ENCODE measurements around the gene SLTM.
"Not testable (repeated sequence)": the region's sequence is repeated elsewhere in the genome, so short reads cannot be mapped to it uniquely, and the experiment has no call there.

SLTM gene

GRCh38 chr15:58873267-58873666, 60.2 kb downstream of the SLTM start:
- no peak for DNase-seq

- no peak for DNase-seq
Measured at GRCh38 chr15:58870451-58870850, 63.0 kb downstream of the SLTM start.

GRCh38 chr15:58867926-58868325, 65.6 kb downstream of the SLTM start:
- no peak for DNase-seq

DNA sequence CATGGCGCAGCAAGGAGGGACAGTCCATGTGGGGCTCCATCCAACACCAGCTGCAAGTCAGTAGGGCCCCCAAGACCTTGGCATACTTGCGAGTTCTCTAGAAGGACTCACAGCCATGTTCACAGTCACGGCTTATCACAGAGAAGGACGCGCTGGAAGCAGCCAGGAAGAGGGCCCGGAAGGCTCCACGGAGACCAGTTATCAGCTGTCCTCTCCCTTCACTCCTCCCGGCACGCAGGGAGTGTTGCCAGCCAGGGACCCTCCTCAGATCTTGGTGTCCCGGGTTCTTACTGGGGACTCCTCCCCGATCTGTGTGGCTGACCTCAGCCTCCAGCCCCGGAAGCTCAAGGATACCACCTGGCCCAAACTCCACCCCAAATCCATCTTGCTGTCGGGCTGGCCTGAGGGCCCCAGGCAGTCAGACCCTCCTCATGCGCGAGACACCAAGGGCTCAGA, 68.0 kb downstream of the SLTM start:
- DNase-seq = no peak

DNA sequence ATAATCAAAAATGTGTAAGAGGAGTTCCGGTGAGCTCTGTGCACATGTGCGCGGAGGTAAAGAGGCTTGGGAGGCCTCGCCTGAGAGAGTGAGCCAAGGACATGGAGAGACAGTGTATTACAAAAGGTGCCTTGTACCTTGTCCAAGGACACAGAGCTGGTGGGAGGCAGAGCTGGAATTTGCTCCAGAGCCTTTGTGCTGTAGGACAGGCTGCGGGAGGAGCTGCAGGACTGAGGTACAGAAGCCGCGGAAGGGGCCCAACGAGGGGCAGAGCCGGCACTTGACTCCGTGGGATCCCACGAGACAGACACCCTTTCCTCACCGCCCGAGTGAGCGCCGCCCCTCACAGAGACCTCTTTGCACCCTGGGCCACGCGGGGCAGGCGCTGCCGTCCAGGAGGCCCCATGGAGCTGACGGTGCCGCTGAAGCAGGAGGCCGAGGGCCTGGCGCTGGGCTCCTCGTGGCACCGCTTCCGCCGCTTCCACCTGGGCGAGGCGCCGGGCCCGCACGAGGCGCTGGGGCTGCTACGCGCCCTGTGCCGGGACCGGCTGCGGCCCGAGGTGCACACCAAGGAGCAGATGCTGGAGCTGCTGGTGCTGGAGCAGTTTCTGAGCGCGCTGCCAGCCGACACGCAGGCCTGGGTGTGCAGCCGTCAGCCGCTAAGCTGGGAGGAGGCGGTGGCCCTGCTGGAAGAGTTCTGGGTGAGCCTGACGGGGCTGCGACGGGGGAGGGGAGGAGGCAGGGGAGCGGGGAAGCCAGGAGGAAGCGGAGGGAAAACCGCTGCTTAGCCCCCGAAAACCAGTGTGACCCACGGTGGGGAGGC, 68.7 kb downstream of the SLTM start:
- DNase-seq = no peak

GRCh38 chr15:58862326-58862725, 71.2 kb downstream of the SLTM start:
- no peak for DNase-seq

DNA sequence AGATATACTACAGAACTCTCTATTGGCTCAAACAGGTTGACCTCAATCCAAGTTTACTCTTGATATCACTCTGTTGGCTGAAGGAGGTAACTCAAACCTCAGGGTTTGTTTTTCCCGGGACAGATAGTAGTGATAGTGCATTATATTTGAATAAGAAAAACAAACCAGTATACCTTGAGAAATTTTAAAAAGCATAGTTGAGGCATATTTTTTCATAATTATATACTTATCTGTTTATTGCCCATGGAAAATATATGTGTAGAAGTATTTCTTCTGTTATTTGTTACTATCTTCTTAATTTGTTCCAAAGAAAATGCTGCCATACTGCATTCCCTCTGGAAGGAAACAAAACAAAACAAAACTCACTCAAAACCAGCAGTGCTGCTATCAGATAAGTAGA, 76.9 kb downstream of the SLTM start:
- not testable (repeated sequence) for DNase-seq

DNA sequence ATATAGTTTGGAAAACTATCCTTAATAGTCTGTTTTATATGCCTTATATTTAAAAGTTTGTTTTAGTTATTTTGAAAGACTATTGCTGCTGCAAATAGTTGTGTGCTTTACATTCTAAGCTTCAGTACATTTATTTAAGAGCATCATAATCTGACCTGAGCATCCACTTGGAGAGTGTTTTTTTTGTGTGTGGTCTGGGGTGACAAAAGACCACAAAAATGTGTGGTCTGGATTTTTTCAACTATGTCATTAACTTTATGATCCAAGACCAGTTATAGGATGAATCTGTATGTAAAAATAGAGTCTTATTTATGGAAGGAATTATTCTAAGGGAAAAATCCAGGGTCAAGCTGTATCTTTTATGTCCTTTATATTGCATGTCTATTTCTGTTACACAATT, 77.4 kb downstream of the SLTM start:
- no peak for DNase-seq

DNA sequence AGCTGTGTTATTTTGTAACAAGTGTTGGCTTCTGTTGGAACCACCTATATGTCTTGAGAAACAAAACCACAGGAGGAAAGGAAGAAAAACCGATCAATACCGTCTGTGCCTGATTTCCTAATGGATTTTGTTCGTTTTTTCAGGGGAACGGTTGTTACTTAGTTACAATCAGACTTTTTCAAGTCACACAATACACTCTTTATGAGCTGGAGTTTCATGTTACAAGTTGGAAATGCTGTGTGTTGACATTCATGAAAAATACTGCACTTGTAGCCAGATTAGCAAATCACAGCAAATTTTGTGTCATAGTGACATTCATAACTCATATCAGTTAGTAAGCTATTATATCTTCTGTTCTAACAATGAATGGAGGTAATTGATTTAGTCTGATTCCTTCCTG, 78.9 kb downstream of the SLTM start:
- DNase-seq = no peak

GRCh38 chr15:58852347-58852746, 81.1 kb downstream of the SLTM start:
- no peak for DNase-seq

DNA sequence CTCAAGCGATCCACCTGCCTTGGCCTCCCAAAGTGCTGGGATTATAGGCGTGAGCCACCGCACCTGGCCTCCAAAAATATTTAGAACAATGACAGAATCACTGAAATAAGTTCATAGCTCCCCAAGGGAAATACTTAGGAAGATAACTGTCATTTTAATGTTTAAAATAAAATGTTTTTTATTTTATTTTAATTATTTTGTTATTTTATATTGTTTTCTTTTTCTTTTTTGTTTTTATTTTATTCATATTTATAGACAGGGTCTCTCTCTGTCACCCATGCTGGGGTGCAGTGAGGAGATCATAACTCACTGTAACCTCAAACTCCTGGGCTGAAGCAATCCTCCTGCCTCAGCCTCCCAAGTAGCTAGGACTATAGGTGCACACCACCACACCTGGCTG, 82.3 kb downstream of the SLTM start:
- not testable (repeated sequence) for DNase-seq

GRCh38 chr15:58842713-58843396, 90.6 kb downstream of the SLTM start:
- no peak for DNase-seq

DNA sequence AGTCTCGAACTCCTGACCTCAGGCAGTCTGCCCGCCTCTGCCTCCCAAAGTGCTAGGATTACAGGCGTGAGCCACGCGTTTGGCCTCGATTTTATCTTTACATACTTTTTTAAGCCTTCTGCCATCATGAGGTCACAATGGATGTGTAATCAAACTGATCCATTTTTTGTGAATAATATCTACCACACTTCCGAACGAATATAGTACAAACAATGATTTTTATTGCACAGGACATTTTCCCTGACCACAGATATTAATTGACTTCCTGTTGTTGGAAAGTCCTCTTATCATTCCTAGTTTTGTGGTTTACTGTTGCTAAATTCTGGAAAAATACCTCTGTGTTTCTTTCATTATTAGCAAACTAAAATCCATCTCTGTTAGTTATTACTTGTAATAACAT, 93.4 kb downstream of the SLTM start:
- no peak for DNase-seq

DNA sequence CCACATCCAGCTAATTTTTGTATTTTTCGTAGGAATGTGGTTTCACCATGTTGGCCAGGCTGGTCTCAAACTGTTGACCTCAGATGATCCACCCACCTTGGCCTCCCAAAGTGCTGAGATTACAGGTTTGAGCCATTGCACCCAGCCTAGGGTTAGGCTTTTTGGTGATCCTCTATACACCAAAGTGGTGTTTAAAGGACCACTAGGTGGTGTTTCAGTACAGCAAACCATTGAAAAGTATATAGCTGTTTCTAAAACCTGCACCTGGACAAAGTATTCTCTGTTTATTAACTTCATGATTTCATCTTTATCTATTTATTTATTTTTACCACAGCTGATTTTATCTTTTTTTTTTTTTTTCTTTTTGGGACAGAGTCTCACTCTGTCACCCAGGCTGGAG, 94.0 kb downstream of the SLTM start:
- DNase-seq = no peak

DNA sequence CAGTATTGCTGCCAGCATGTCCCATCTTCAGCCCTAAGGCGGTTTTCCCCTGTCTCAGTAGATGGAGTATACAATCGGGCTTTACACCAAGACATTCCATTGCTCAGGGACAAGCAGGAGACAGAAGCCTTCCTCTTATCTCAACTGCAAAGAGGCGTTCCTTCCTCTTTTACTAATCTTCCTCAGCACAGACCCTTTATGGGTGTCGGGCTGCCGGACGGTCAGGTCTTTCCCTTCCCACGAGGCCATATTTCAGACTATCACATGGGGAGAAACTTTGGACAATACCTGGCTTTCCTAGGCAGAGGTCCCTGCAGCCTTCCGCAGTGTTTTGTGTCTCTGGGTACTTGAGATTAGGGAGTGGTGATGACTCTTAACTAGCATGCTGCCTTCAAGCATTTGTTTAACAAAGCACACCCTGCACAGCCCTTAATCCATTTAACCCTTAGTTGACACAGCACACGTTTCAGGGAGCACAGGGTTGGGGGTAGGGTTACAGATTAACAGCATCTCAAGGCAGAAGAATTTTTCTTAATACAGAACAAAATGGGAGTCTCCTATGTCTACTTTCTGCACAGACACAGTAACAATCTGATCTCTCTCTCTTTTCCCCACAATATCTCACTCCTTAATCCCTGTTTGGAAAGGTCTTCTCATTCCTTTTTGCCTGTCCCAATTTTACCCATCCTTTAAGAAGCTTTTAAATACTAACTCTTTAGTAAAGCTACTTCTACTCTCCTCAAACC, 99.6 kb downstream of the SLTM start:
- DNase-seq = not testable (repeated sequence)

- no peak for DNase-seq
Measured at GRCh38 chr15:58830556-58830955, 102.9 kb downstream of the SLTM start.

Measured in activated CD4-positive, CD25-positive, alpha-beta regulatory T cell treated with anti-CD3 and anti-CD28 coated beads, Interleukin-2, amount 50 U/mL, for 72 hours (primary cell).